Amygdala (tissue), 56 donors: ENCODE measurements around the gene RBFOX2.
"Not testable (repeated sequence)": the region's sequence is repeated elsewhere in the genome, so short reads cannot be mapped to it uniquely, and the experiment has no call there.

Experiments
- DNase-seq, 56 donors: peaks; one replicate each; lab custom pipeline; 2025; lab: John Stamatoyannopoulos, UW

Gene RBFOX2

DNA sequence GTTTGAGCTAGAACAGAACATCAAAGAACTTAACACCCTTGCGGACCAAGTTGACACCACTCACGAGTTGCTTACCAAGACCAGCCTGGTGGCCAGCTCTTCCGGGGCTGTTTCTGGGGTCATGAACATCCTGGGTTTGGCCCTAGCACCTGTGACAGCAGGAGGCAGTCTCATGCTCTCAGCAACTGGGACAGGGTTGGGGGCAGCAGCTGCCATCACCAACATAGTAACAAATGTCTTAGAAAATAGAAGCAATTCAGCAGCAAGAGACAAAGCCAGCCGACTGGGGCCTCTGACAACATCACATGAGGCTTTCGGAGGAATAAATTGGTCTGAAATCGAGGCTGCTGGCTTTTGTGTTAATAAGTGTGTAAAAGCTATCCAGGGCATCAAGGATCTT, 302.2 kb downstream of the RBFOX2 start:
- no peak for DNase-seq

DNA sequence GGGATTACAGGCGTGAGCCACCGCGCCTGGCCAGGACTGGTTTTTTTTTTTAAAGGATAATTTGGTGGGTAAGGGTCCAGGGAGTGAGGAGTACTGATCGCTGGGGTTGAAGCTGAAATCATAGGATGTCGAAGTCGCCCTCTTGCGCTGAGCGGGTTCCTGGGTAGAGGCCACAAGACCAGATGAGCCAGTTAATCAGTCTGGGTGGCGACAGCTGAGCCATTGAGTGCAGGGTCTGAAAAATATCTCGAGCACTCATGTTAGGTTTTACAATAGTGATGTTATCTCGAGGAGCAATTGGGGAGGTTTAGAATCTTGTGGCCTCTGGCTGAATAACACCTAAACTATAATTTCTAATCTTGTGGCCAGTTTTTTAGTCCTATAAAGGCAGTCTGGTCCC, 303.1 kb downstream of the RBFOX2 start:
- DNase-seq, result no peak

DNA sequence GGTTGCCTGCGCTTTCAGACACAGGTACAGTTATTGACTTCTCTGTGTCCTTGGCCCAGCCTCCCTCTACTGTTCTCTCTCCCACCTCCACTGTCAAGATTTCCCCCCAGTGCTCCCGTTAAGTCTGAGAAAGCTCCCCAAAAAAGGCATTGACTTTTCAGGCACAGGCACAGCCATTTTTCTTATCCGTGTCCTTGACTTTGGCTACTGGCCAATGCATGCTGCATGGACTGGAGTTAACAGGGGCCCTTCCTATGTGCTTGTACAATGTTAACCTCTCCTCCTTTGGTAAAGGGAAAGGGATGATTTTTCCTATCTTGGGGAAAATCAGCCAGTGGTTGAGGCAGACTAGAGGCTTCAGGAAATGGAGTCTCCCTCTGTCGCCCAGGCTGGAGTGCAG, 306.7 kb downstream of the RBFOX2 start:
- DNase-seq, result no peak

DNA sequence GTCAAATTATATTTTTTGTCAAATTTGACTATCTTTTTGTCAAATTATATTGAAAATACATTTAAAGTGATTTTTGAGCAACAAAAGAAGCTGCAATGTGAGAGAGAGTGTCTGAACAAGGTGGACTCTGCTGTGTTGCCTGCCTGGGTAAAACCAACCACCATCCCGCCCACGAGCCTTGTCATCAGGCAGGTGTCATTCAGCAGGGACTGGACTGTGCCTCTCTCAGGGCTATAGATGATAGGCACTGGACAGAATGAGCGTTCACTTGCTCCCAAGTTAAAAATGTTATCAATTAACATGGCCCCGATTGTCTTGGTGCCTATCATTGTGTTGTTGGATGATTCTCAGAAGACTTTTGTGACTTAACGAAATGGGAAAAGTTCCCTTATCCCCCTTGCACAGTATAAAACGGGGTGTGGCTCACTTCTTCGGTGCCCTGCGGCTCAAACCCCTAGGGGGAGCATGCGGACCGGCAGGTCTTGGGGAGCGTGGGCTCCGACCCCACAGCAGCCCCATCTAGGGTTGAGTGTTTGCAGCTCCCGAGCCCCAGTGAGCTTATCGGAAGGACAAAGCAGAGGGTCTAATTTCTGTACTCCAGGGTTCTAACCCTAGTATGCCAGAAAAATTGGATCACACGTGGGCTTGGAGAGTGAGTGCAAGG, 309.3 kb downstream of the RBFOX2 start:
- DNase-seq, result no peak

DNA sequence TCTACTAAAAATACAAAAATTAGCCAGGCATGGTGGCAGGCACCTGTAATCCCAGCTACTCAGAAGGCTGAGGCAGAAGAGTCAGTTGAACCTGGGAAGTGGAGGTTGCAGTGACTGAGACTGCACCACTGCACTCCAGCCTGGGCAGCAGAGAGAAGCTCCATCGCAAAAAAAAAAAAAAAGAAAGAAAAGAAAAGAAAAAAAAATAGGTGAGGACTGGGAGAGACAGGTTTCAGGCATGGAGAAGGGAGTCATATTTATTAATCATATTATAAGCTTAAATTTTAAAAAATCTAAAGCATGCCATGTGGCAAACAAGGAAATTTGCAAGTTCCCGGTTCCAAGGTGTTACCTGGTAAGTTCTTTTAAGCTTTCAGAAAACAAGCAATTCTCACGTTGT, 311.1 kb downstream of the RBFOX2 start, which contains the start of gene APOL5:
Gene APOL5, plus strand, starts transcription at position 301 of the 400 bp plus-strand sequence. Its CDS starts 0 bp downstream, at position 301.
- DNase-seq, result no peak

DNA sequence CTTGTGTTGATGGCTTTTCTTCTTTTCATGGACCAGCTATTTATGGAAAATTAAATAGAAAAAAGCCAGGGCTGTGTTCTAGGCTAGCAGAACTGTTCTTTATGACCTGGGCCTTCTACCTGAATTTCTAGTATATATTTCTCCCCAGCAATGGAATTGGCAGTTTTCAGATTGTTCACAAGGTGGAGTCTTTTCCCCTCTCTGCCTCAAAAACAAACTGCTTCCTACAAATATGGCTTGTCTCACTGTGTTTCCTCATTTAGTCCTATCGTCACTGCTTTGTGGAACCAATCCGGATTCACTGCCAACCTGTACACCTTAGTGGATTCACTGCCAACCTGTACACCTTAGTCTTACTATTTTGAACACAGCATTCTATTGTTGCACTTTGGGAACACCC, 316.0 kb downstream of the RBFOX2 start:
- no peak for DNase-seq

DNA sequence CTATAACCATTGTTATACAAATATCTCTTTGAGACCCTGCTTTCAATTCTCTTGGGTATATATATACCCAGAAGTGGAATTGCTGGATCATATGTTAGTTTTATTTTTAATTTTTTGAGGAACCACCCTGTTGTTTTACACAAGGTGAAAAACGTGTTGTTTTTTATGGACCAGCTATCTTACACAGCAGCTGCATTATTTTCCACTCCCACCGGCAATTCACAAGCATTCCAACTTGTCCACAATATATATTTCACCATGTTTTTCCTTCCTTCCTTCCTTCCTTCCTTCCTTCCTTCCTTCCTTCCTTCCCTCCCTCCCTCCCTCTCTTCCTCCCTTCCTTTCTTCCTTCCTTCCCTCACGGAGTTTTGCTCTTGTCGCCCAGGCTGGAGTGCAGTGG, 317.3 kb downstream of the RBFOX2 start:
- DNase-seq, result no peak

DNA sequence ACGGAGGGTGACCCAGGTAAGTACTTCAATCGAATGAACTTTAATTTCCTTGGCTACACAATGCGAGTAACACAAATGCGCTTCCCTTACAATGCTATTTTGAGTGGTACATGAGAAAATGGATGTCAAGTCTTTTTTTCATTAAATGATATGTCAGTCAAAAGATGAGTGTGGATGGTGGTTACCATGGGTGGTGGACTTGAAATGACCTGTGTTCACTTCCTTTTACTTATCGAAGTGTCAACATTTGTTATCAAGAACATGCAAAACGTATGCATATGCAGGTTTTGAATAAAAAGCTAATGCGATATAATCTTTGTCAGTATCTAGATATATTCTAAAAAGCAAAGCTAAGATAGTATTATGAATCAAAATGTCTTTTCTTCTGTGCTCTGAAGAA, 319.7 kb downstream of the RBFOX2 start:
- DNase-seq, result no peak

DNA sequence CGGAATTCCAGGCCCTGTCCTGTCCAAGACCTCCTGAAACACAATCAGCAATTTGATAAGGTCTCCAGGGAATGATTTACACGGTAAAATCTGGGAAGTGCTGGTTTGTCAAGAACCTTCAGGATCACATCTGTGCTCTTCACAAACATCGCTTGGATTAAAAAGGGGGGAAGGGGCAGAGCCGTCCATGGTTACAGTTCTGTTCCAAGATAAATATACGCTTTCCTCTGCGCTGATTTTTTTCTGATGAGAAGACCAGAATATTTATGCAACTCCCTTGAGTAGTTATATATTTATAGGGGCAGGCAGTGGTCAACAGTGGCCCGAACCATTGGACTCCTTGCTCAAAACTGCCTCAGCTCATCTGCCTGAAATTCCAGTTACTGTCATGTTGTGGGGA, 320.2 kb downstream of the RBFOX2 start:
- DNase-seq, result no peak

DNA sequence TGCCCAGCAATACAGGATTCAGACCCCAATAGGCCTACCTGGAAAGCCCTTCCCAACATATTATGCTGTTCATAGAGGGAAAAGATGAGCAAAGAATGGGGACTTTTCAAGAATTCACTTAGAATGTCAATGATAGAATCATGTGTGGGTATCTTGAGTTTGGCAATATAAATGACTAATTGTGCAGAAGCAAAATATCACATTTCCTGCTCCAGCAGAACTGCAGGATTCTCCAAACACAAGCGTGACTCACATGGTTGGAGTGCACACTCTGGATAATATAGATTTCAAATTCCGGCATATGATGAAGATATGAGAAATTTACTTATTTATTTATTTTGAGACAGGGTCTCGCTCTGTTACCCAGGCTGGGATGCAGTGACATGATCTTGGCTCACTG, 323.5 kb downstream of the RBFOX2 start:
- DNase-seq, result no peak

DNA sequence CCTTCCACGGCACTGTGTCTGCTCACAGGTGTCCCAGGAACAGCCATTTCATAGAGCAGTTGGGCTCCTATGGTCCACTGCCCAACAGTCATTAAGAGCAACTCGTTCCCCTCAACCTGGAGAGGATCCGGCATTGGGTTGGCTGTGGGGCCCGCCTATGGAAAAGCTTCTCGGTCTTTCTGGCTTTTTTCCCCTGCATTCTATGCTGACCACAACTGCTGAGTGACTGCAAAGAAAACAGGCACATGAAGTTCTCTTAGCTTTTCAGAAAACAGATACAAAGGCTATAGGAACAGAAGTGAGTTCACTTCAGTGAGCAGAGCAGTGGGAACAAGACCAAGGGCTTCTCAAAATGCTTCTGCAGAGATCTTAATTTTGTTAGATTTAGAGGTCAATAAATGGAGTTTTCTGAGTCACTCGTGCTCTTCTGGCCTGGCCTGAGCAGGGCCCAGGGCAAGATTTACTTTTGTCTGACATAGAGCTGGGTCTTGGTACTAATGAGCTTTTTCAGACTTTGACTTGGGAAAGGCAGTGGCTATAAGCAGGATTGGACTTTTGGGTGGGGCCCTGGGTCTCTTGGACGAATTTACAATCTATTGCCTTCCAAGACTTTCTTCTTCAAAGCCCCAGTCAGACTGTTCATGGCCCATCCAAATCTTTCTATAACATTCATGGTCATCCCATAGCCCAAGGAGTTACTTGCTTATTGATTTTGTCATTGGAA, 324.6 kb downstream of the RBFOX2 start:
- no peak for DNase-seq

DNA sequence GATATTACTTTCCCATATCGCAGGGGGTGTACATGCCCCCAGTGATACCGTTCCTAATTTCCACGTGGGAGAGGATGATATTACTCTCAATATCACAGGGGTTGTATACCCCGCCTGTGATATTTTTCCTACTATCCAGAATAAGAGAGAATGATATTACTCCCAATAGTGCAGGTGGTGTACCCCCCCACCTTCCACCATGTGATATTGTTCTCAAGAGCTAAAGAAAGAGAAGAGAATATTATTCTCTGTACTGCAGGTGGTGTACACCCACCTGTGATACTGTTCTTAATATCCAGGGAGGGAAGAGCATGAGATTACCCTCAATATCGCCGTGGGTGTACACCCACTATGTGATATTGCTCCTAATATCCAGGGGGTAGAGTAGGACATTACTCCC, 328.8 kb downstream of the RBFOX2 start:
- not testable (repeated sequence) for DNase-seq

DNA sequence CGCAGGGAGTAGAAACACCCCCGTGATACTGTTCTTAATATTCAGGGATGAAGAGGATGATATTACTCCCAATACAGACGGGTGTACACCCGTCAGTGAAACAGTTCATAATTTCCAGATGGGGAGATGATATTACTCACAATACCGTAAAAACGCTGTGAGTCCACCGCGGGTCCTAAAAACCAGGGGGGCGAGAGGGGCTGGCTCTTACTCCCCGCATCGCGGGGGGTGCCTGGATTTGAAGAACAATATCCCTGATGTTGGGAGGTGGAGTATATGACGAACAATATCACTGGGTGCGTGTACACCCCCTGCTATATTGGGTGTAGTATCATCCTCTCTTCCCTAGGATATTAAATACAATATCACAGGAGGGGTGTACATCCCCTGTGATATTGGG, 331.5 kb downstream of the RBFOX2 start:
- no peak for DNase-seq

DNA sequence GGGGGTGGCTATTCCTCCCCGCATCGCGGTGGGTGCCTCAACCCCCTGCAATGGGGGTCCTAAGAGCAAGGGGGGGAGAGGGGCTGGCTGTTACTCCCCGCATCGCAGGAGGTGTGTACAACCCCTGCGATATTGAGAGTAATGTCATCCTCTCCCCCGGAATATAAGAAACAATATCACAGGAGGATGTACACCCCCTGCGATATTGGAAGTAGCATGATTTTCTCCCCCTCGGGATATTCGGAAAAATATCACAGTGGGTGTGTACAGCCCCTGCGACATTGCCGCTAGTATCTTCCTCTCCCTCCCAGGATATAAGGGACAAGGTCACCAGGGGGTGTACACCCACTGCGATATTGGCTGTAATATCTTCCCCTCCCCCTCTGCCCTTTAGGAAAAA, 333.4 kb downstream of the RBFOX2 start:
- no peak for DNase-seq

DNA sequence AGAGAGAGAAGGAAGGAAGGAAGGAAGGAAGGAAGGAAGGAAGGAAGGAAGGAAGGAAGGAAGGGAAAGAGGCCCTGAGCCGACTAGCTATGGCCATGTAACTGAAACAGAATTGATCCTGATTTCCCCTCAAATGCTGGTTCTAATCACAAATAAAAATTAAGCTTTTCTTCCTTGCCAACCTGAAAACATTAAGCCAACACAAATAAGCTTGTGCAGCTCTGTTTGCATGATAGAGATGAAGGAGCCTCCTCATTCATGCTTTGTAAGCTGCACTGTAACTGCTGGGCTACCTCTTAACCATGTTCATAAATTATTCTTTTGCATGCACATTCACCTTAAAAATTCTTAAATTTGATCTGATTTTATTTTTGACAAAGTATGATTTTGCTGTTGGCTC, 338.6 kb downstream of the RBFOX2 start:
- no peak for DNase-seq

DNA sequence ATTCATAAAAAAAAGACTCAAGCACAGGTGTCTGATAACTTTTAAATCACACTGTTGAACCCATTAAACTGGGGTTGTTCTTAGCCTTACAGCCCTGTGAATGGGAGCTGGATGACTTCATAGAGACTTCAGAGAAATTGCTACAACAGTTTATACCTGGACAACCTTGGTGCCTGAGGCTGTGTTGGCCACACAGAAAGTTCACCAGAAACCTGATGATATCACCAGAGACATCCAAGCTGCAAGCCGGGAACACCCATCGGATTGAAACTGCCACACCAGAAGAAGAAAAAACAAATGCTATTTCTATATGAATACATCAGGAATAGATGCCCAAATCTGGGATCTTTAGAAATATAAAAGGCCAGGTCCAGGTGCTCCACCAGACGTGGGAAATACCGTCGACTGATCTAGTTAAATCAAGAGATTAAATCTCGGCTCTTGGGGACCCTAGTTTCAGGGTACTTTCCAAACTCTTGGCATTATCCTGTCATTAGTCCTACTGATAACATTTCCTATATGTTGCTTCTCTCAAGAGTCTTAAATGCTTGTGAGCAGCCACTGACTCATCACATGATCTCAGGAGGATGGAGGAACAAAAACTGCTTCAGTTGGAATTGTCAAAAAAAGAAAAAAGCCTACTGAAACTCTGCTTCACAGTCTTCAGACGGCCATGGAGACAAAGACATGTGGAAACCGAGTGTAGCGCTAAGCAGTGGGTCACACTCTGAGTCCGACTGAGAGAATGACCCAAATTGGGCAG, 339.5 kb downstream of the RBFOX2 start:
- DNase-seq, result no peak
